Astrocyte of the cerebellum (primary cell): Measurements from ENCODE around the gene CIDEA.

ENCODE experiments used
- DNase-seq: peaks from one replicate; pipeline ENCODE4 v3.0.0-alpha.2; 2011; ENCODE audit warnings: low read depth
- H3K4me3 ChIP-seq: 2 replicates; pipeline ENCODE4 v1.5.1; 2011; ENCODE audit warnings: mild to moderate bottlenecking, low read depth, low read length, moderate library complexity
- CTCF ChIP-seq: IDR thresholded peaks from 2 replicates; pipeline ENCODE4 v1.5.1; 2012; ENCODE audit warnings: low read length, low read depth, moderate library complexity, mild to moderate bottlenecking; ENCODE audit errors: missing control alignments
- in situ Hi-C: cut with HindIII; loops from 2 replicates; pipeline ENCODE4 v1.10.0; 2017; ENCODE audit warnings: low sequenced_read_pairs

CIDEA gene

GRCh38 chr18:12315490-12315889 lies 61.3 kb downstream of the CIDEA start:
- no peak for TF ChIP-seq CTCF
- in situ Hi-C loops = no loop called here
- DNase-seq = no peak
- H3K4me3 ChIP-seq = no peak overlapping the region

GRCh38 chr18:12315911-12316310 lies 61.8 kb downstream of the CIDEA start:
- no peak for TF ChIP-seq CTCF
- no peak for DNase-seq
- no peak overlapping the region for H3K4me3 ChIP-seq
- in situ Hi-C loops = no loop called here

GRCh38 chr18:12317664-12318333 lies 63.6 kb downstream of the CIDEA start:
- DNase-seq = no peak
- no peak overlapping the region for H3K4me3 ChIP-seq
- no peak for TF ChIP-seq CTCF
- in situ Hi-C loops = no loop called here

- no peak for DNase-seq
- in situ Hi-C loops = no loop called here
- TF ChIP-seq CTCF = no peak
- H3K4me3 ChIP-seq = no peak overlapping the region
Observed at GRCh38 chr18:12318334-12318697, 64.2 kb downstream of the CIDEA start.

GRCh38 chr18:12318857-12319256 lies 64.7 kb downstream of the CIDEA start:
- no peak for DNase-seq
- in situ Hi-C loops = no loop called here
- no peak for TF ChIP-seq CTCF
- no peak overlapping the region for H3K4me3 ChIP-seq

GRCh38 chr18:12321333-12321732 lies 67.2 kb downstream of the CIDEA start:
- in situ Hi-C loops = no loop called here

More at GRCh38 chr18:12321333-12321732, 67.2 kb downstream of the CIDEA start:
- no peak for DNase-seq
- no peak for TF ChIP-seq CTCF
- H3K4me3 ChIP-seq = no peak overlapping the region
